ENCODE measurements around the gene WAC. TPM values are rescaled to one million over a fixed set of nuclear protein-coding genes. Genes with fewer than 3 reads are reported as not detected.
"Not testable (repeated sequence)": the region's sequence is repeated elsewhere in the genome, so short reads cannot be mapped to it uniquely, and the experiment has no call there.

Gene WAC
- 92.3 TPM for total RNA-seq

DNA sequence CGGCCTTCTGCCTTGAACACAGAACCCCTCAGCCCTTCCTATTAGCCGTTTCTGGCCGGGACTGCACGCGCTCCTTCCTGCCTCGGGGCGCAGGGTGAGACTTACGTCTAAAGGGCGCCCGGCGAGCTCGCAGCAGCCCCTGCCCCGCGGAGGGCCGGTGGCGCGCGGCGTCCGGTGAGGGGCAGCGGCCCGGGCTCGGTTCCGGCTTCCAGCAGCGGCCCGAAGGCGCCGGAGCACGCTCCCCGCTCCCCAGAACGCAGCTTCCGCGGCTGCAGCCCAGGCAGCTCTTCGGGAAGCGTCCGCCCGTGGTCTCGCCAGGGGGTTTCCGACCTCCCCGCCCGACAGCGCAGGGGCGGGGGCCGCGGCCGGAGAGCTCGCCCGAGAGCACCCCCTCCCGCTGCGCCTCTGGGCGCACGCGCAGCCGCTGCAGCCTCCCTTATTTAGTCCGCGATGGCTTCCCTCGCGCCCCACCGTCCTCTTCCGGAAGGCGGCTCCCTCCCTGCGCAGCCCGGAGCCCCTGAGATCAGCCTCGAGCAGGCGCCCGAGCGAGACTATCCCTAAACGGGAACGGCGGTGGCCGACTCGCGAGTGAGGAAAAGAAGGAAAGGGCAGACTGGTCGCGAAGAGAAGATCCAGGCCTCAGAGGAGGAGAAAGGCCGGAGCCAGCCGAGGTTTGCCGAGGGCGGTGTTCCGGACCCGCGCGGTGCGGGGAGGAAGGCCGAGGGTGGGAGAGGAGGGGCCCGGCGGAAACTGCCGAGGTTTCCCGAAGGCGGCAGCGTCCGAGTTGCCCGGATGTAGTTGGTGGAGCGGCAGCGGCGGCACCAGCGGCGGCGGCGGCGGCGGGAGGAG lies at the start of gene WAC:
WAC (plus strand) TSS at position 782 of the 849 bp plus-strand sequence. CDS start 462 bp downstream, outside the sequence.
- peak; percentile 95 for DNase-seq

- no peak for DNase-seq
These were observed 43.7 kb upstream of the WAC start for GRCh38 chr10:28489206-28489605.

GRCh38 chr10:28490256-28490865 lies 42.6 kb upstream of the WAC start:
- DNase-seq: not testable (repeated sequence)

DNA sequence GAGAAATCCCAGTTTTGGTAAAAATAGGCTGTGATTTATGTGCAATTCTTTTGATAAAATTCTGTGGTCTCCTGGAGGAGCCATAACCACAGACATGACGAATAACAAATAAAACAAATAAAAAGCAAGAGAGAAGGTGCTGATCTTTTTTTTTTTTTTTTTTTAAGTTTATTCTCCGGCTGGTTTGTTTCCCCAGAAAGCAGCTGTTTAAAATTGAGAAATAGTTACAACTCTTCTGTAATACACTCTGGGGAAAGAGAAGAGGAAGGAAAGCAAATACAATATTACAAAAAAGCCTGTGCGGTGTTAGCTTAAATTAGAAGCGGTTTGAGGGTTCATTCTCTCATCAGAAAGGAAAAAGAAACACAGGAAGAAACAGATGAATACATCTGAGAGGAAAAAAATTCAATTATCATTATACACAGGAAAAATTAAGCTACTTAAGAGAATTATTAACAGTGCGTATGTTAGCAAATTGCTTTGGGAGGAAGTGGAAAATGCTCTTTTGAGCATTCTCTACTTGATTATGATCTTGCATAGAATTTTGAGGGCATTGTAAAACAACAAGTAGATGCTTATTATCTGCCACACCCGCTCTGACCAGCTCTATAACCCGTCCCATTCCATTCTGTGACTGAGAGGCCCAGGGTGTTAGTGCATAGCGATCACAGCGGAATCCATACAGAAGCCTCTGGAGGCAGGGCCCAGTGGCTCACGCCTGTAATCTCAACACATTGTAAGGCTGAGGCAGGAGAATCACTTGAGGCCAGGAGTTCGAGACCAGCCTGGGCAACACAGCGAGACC lies 40.6 kb upstream of the WAC start:
- DNase-seq: peak; percentile 17

- DNase-seq: no peak
These were observed 38.5 kb upstream of the WAC start for GRCh38 chr10:28494420-28494819.

DNA sequence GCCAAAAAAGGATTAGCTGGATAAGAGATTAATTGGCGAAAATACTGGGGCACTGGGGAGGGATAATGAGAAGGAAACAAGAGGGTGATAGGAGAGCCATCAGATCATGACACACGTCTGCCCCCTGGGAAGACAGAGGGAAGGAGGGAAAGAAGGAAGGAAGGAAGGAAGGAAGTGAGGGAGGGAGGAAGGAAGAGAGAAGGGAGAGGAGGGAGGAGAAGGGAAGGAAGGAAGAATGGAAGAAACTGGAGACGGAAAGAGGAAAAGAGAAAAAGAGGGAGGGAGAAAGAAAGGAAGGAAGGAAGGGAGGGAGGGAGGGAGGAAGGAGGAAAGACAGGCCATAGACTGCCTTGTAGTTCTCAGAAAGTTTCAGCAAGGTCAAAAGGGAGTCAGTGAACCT lies 37.8 kb upstream of the WAC start:
- no peak for DNase-seq

DNA sequence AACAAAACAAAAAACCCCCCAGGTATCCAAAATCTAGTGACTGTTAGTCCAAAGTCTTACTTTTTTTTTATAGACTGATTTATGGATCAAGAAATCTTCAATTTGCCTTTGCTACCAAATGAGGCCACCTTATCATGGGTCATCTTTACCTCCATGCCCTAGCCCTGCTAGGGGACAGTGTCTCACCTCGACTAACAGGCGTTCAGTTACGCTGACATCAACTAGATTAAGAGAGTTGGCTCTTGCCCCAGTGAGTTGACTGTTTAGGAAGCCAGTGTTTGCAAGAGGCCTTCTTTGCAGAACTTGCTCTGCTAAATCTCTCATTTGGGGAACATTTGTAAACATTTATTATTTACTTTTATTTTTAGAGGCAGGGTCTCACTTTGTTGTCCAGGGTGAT lies 36.9 kb upstream of the WAC start:
- DNase-seq: no peak

- no peak for DNase-seq
These were observed 36.4 kb upstream of the WAC start for GRCh38 chr10:28496481-28496961.

DNA sequence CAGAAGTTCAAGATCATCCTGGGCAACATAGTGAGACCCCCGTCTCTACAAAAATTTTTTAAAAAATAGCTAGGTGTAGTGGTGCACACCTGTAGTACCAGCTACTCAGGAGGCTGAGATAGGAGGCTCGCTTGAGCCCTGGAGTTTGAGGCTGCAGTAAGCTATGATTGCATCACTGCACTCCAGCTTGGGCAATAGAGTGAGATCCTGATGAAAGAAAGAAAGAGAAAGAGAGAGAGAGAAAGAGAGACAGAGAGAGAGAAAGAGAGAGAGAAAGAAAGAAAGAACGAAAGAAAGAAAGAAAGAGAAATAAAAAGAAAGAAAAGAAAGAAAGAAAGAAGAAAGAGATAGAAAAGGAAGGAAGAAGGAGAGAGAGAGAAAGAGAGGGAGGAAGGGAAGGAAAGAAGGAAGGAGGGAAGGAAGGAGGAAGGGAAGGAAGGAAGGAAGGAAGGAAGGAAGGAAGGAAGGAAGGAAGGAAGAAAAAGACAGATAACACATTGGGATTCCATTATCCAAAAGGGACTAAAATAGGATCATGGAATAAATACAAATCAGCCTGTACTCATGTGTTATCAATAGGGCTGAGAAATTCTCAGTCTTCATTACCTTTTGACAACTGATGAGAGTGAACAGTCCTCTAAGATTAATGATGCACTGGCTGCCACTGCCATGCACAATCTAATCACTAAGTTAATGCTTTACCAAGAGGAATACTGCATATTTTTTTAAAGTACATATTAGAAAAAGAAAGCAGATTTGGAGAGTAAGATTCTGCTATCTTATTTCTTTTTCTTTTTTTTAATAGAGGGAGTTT lies 35.4 kb upstream of the WAC start:
- no peak for DNase-seq

DNA sequence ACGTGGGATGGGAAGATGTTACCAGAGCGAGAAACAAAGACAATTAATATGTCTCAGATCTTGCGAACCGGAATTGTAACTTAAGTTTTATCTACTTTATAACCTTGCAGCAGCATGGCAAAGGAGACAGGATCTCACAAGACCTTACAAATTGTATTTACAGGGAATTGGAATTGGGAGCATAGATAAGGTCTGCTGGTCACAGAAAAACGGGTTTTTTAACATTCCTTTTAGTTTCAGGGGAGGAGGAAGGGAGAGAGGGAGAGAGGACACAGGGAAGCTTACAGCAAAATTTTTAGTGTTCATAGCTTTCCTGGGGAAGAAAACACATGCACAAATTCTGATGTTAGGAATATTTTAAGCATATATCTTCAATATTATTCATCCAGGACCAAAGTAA lies 32.7 kb upstream of the WAC start:
- DNase-seq: not testable (repeated sequence)

DNA sequence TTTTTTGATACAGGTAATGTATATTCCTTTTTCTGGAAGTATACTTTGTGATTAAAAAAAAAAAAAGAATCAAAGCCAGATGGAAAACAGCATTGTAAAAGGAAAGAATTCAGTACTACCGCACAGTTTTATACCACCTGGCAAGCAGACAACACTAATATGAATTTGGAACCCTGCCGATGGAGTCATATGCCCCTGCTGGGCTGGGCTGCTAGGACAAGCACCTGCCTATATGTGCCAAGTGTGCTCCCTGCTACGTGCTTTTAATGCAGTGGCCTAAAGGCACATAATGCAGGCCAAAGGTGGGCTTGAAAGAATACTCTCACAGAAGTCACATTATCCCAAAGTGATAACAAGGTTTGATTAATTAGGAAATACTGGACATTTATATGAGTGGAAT lies 29.8 kb upstream of the WAC start:
- DNase-seq: no peak

- DNase-seq: no peak
These were observed 27.5 kb upstream of the WAC start for GRCh38 chr10:28505359-28505959.

GRCh38 chr10:28508304-28508925 lies 24.5 kb upstream of the WAC start:
- no peak for DNase-seq

GRCh38 chr10:28509286-28509685 lies 23.6 kb upstream of the WAC start:
- no peak for DNase-seq

DNA sequence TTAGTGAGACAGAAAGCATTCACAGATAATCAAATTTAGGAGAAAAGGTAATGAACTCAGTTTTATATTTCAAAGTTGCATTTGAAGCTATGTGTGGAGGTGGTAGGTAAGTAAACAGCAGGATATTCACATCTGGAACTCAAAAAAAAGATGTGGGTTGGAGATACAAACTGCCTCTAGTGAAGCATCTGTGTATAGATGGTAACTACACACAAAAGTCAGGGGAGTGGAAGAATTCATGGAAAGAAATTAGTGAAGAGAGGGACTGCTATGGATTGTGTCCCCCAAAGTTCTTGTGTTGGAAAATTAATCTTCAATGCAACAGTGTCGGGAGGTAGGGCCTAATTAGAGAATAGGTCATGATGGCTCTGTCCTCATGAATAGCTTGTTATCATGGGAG lies 18.3 kb upstream of the WAC start:
- no peak for DNase-seq

- DNase-seq: no peak
These were observed 12.6 kb upstream of the WAC start for GRCh38 chr10:28520346-28520745.

DNA sequence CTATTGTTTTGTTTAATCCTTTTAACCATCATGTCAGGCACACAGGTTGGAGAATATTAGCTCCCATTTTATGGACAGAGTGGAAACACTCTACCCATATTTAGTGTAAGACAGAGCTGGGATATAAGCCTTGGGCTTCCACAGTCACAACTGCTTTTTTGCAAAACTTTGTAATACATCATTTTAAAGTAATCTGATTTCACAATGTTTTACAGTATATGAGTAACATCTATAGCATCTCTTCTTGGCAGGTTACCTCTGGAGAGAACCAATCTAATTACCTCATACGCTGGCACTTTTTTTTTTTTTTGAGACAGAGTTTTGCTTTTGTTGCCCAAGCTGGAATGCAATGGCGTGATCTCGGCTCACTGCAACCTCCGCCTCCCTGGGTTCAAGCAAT lies 12.1 kb upstream of the WAC start:
- DNase-seq: not testable (repeated sequence)

DNA sequence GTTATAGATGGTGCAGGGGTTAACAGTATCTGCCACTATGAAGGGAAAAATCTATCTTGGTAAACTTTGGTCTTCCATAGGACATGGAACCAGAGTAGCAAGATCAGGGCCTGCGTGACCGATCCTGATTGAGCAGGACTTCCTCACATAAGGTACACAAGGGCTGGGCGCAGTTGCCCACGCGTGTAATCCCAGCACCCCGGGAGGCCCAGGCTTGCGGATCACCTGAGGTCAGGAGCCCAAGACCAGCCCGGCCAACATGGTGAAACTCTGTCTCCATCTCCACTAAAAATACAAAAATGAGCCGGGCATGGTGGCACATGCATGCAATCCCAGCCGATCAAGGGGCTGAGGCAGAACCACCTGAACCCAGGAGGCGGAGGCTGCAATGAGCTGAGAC lies 11.0 kb upstream of the WAC start:
- DNase-seq: not testable (repeated sequence)

DNA sequence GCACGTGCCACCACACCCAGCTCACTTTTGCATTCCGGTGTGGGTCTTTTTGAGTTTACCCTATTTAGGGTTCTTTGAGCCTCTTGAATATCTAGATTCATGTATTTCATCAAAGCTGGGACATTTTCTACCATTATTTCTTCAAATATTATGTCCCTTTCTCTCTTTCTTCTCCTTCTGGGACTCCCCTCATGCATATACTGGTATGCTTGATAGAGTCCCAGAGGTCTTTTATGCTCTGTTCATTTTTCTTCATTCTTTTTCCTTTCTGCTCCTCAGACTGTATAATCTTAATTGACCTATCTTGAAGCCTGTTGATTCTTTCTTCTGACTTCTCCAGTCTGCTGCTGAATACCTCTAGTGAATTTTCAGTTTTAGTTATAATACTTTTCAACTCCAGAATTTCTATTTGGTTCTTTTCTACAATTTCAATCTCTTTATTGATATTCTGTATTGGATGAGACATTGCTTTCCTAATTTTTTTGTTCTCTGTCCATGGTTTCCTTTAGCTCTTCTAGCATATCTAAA lies 9.1 kb upstream of the WAC start:
- no peak for DNase-seq

GRCh38 chr10:28530751-28531150 lies 2.2 kb upstream of the WAC start:
- DNase-seq: no peak

GRCh38 chr10:28533186-28533564 lies 257 bp downstream of the WAC start:
- DNase-seq: no peak
